DMS114 treated with DMSO at 0.1 percent for 48 hours (cell line): ENCODE measurements around the gene NTRK2.
"Not testable (repeated sequence)": the region's sequence is repeated elsewhere in the genome, so short reads cannot be mapped to it uniquely, and the experiment has no call there.

Experiments used
- DNase-seq: peaks from one replicate; lab custom pipeline; 2025; ENCODE audit not compliant: unreplicated experiment; lab: John Stamatoyannopoulos, UW

NTRK2 gene

GRCh38 chr9:84880835-84881234, 211.3 kb downstream of the NTRK2 start:
- DNase-seq, result no peak

DNA sequence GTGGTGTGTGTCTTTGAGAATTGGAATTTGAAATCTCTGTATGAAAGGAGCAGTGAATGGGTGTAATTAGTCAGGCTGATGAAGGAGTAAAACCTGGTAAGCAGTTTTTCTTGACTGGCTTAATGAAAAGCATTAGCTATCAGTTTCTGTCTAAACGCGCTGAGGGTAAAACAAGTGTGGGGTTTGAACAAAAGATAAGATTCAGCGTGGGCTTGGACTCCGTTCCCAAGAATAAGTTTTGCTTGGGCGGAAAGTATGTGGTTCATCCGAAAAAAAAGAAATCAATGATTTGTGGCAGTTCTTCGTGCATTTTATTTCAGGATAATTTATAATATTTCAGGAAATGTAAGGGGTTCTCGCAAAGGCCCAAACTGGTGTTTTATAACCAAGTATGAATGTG, 217.3 kb downstream of the NTRK2 start:
- DNase-seq, result no peak

- DNase-seq, result no peak
Observed at GRCh38 chr9:84891924-84892323, 222.4 kb downstream of the NTRK2 start.

DNA sequence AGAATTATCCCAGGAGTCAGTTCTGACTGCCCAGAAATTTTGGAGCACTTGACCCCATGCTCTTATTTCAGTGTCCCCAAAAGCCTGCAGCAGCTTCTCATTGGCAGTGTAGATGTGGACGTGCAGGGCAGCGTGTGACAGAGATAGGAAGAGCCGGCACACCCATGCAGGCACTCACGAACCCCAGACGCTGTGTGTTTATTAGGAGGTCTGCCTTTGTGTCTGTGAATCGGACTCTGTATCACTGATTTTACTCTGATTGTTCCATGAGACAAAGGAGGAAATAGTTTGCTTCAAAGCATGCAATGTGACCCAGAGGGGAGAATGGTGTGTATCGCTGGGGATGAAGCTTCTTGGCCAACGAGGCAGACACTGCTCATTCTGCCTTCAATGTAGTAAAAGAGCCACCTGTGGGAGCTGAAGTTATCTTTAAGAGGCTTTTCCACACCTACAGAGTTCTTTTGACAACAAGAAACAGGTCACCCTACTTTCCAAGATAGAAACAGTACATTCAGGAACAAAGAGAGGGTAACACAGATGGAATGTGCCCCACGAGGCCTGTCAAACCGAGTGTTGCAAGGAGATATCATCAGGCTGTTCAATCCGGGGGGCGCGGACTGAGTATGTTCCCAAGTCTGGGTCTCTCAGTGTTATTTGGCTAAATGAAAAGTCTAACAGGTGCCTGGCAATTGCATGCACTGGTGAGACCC, 224.0 kb downstream of the NTRK2 start:
- no peak for DNase-seq

DNA sequence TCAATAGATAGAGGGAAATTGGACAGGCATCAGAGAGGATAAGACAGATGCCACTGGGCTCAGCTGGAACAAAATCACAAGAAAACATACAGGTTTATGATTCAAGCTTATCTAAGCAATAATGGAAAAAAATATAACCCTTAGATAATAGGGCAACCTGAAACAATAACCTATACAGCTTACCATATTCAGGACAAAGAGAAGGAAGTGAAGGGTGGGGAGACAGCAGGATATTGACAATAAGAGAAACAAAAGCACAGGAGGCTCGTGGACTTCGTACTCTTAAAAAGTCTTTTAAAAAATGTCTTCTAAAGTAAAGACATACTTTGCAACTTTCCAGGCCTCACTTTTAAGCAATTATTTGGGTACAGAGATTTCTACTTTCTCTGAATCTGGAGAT, 225.3 kb downstream of the NTRK2 start:
- DNase-seq, result no peak

- DNase-seq, result no peak
Observed at GRCh38 chr9:84897362-84898094, 228.0 kb downstream of the NTRK2 start.

DNA sequence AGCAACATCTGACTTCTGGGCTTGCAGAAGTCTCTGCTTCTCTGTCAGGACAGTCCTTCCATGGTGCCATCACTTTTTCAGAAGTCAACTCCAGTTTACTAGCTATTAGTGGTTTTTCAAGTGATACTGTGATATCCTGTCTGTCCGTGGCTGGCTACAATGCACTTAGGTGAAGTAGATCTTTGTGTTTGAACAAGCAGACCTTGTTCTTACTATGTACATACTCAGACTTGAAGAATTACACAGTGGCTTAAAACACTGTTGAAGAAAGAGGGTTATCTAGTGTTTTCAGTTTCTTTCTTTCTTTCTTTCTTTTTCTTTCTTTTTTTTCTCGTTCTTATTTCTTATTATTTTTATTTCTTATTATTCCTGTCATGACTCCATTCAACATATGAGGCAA, 228.7 kb downstream of the NTRK2 start:
- no peak for DNase-seq

DNA sequence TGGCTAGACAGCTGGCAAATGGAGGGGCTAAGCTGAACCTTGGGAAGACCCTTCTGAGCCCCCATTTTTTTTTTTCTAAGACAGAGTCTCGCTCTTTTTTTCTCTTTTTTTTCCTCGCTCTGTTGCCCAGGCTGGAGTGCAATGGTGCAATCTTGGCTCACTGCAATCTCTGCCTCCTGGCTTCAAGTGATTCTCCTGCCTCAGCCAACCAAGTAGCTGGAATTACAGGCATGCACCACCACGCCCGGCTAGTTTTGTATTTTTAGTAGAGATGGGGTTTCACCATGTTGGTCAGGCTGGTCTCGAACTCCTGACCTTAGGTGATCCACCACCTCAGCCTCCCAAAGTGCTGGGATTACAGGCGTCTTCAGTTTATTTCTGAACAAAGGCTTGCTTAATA, 229.1 kb downstream of the NTRK2 start:
- not testable (repeated sequence) for DNase-seq

- no peak for DNase-seq
Observed at GRCh38 chr9:84899326-84899725, 229.8 kb downstream of the NTRK2 start.

- no peak for DNase-seq
Observed at GRCh38 chr9:84900421-84900820, 230.9 kb downstream of the NTRK2 start.

DNA sequence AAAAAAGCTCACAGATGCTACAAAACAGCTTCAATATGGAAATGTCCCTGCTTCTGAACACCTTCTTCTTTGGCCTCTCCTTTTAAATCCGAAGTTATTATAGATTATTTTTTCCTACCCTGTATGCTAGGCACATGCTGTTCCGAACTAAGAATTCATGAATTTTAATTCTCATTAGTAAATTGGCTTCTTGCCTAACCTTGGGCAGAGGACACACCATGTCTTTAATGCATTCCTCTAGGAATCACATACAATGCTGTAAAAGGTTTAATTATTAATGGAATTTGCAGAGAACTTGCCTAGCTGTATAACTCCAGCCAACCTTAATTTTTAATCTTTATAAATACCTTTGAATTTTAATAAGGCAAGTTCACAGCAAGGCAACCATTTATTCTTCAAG, 234.4 kb downstream of the NTRK2 start:
- DNase-seq, result no peak

- DNase-seq, result no peak
Observed at GRCh38 chr9:84916769-84917168, 247.2 kb downstream of the NTRK2 start.

GRCh38 chr9:84917366-84918070, 248.0 kb downstream of the NTRK2 start:
- DNase-seq, result no peak

DNA sequence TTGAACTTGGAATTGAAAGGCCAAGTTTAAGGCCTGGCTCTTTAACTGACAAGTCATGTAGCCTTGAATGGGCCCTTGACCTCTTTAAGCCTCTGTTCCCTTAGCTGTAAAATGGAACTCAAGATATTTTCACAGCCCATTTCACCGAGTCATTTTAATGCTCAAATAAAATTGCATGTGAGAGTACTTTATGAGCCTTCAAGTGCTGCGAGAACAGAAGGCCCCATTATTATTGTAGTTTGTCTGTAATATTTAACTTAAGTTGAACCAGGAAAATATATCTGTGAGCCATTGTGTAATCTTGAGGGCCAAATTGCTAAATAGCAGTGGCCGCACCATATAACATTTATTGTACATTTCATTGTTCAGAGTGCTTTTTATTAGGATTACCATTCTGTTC, 249.9 kb downstream of the NTRK2 start:
- DNase-seq, result no peak

DNA sequence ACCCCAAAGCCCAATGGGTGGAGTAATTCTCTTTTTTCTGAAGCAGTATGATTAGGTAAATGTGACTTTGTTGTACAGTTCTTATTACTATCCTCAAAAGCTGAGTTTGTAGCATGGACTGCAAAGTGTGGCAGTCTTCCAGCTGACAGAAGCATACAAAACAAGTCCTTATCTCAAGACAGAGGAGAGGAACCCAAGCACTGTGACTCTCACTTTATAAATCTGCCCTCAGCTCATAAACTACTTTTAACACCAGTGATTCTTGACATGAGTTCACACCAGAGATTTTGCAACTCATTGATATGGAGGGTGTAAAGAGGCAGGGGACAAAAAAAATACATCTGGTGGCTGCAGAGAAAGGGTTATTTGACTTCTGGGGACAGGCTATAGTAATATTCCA, 251.6 kb downstream of the NTRK2 start:
- no peak for DNase-seq

DNA sequence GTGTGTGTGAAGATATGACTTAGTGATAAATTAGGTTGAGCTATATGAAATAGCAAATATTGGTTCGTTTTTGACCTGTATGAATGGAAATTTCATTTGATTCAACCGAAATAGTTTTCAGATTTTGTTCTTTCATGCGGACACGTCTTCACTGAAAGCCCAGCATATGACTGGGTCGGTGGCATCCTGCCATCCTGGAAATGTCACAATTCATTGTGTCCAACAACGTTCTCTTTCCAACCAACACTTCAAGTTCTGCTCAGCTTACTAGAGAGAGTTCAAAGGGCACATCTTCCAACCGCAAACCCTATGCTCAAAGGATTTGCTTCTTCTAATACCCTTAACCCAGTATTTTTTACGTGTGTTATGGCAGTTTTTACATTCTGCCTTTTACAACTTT, 252.5 kb downstream of the NTRK2 start:
- DNase-seq, result no peak

DNA sequence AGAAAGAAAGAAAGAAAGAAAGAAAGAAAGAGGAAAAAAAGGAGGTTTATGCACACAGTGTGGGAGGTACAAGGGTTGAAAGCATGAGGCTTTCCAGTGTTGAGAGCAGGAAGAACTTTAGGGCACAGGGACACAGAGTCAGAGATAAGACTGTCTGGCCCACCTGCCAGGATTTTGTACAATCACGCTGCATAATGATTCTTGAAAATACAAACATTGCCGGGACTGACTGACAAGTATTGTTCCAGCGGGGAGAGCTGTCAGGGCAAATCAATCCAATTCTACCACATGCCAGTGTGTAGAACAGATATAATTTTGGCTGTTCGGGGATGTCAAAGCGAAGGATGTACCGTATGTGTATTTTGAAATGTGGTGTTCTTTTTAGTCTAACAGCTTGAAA, 254.7 kb downstream of the NTRK2 start:
- no peak for DNase-seq

GRCh38 chr9:84925225-84925872, 255.8 kb downstream of the NTRK2 start:
- DNase-seq, result no peak

GRCh38 chr9:84926793-84927192, 257.3 kb downstream of the NTRK2 start:
- DNase-seq, result no peak

DNA sequence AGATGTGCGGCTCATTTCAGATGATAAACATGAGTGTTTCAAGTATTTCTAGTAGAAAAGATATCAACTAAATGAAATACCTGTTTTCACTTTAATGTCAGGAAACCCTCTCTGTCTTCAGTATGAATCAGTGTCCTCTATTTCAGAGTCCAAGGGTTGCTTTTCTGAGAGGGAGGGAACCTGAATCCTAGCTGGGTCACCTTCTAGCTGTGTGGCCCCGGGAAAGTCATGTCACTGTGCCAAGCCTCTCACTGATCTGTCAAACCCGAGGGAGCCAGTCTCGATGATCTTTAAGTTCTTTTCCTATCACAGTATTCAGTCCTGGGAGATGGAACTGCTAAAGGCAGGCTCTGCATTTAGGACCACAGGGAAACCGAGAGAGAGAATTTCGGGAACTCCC, 258.9 kb downstream of the NTRK2 start:
- DNase-seq, result no peak

- DNase-seq, result no peak
Observed at GRCh38 chr9:84929068-84929467, 259.5 kb downstream of the NTRK2 start.
